ENCODE measurements around the gene CRTC1.

- TF ChIP-seq NFATC4 (CRISPR knock-in tag; IDR thresholded peaks at IDR 0.05): no peak
- TF ChIP-seq, protein P1, sequence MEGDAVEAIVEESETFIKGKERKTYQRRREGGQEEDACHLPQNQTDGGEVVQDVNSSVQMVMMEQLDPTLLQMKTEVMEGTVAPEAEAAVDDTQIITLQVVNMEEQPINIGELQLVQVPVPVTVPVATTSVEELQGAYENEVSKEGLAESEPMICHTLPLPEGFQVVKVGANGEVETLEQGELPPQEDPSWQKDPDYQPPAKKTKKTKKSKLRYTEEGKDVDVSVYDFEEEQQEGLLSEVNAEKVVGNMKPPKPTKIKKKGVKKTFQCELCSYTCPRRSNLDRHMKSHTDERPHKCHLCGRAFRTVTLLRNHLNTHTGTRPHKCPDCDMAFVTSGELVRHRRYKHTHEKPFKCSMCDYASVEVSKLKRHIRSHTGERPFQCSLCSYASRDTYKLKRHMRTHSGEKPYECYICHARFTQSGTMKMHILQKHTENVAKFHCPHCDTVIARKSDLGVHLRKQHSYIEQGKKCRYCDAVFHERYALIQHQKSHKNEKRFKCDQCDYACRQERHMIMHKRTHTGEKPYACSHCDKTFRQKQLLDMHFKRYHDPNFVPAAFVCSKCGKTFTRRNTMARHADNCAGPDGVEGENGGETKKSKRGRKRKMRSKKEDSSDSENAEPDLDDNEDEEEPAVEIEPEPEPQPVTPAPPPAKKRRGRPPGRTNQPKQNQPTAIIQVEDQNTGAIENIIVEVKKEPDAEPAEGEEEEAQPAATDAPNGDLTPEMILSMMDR (IDR thresholded peaks at IDR 0.05): no peak
- no peak for TF ChIP-seq ZNF281 (CRISPR knock-in tag; IDR thresholded peaks at IDR 0.05)
- TF ChIP-seq SP1 (CRISPR knock-in tag; conservative IDR thresholded peaks at IDR 0.05): no peak
- TF ChIP-seq E2F1 (CRISPR knock-in tag; IDR thresholded peaks at IDR 0.05): no peak
- no peak for TF ChIP-seq ATF1 (CRISPR knock-in tag; IDR thresholded peaks at IDR 0.05)
- TF ChIP-seq ATF3 (CRISPR knock-in tag; conservative IDR thresholded peaks at IDR 0.05): no peak
- TF ChIP-seq ZNF263 (CRISPR knock-in tag; IDR thresholded peaks at IDR 0.05; ENCODE audit: low read depth): no peak
- TF ChIP-seq PRDM15 (CRISPR knock-in tag; IDR thresholded peaks at IDR 0.05): no peak
- no peak for TF ChIP-seq NR2C2 (CRISPR knock-in tag; IDR thresholded peaks at IDR 0.05)
Measured at GRCh38 chr19:18651733-18652132, 31.7 kb upstream of the CRTC1 start.
